HL-60 (cell line): Measurements from ENCODE around the gene AGL.

Experiments
- DNase-seq, 2 experiments: peaks; one replicate each; pipeline ENCODE4 v3.0.0-alpha.2; 2010 to 2020; ENCODE audit warnings: low read depth in 1 of 2, low spot score in 1 of 2
- H3K27ac ChIP-seq: fragments of 250-450 bp; sonication (Bioruptor Pico); replicated peaks from 2 replicates; pipeline ENCODE4 v1.5.1; 2020; ENCODE audit warnings: mild to moderate bottlenecking, moderate library complexity
- H3K27me3 ChIP-seq: fragments of 250-450 bp; sonication (Bioruptor Pico); 2 replicates; pipeline ENCODE4 v1.5.1; 2021; ENCODE audit warnings: mild to moderate bottlenecking, moderate library complexity; ENCODE audit not compliant: insufficient read depth, poor library complexity, severe bottlenecking
- H3K4me3 ChIP-seq: replicated peaks from 2 replicates; pipeline ENCODE4 v1.5.1; 2011; ENCODE audit warnings: mild to moderate bottlenecking, control low read depth, low read length; ENCODE audit not compliant: insufficient read depth
- GABPA ChIP-seq: IDR thresholded peaks from 2 replicates; pipeline ENCODE4 v1.6.1; 2012; ENCODE audit warnings: low read depth
- POLR2AphosphoS5 ChIP-seq: IDR thresholded peaks from 2 replicates; pipeline ENCODE4 v1.6.1; 2012; ENCODE audit warnings: low read depth
- SPI1 ChIP-seq: IDR thresholded peaks from 2 replicates; pipeline ENCODE4 v1.6.1; 2012; ENCODE audit warnings: low read depth, mild to moderate bottlenecking, borderline replicate concordance
- TF ChIP-seq, protein P1 (sequence below): IDR thresholded peaks from 2 replicates; pipeline ENCODE4 v1.6.1; 2012; ENCODE audit warnings: low read depth; ENCODE audit not compliant: insufficient replicate concordance
- TF ChIP-seq, protein P2 (sequence below): IDR thresholded peaks from one replicate; pipeline ENCODE4 v1.5.1; 2011; ENCODE audit warnings: low read length, control low read depth, inconsistent platforms; ENCODE audit not compliant: insufficient read depth

The AGL gene

DNA sequence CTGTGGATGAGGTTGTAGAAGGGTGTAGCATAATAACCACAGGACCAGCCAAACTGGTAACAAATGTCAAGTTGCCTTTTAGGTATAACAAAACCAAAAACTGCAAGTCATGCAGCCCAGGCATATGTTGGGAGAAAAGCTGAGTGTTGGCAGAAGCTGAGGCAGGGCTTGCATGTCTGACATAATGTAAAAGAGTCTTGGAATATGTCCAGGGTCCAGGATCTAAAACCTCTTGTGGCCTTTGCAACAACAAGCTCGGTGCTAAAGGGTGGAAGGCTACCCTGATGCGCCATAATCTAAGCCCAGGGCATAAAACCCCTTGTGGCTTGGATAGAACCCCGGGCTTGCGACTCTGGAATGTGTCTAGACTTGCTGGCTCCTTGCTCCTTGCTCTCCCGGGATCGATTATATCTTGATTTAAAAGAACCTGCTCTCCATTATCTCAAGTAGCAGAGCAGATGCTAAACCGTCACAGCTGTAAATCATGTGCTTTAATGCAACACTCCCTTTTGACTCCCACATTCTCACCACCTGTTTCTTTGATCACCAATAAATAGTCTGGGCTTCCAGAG, 93.1 kb downstream of the AGL start:
- DNase-seq: no peak

DNA sequence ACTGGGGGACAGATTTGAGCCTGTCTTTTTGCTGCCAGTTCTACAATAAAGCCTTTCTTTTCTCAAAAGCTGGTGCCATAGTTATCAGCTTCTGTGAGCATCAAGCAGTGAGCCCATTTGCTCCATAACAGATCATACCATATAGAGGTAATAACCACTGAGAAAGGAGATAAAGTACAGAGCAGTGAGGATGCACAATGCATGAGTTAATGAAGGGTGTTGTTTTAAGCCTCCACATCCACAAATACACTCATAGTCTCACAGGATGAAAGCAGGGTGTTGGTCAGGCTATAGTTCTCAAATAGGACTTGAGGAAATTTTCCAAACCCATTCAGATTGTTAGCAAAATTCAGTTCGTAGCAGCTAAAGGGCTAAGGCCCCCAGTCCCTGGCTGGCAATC, 94.0 kb downstream of the AGL start:
- DNase-seq: no peak
- TF ChIP-seq, protein P1, sequence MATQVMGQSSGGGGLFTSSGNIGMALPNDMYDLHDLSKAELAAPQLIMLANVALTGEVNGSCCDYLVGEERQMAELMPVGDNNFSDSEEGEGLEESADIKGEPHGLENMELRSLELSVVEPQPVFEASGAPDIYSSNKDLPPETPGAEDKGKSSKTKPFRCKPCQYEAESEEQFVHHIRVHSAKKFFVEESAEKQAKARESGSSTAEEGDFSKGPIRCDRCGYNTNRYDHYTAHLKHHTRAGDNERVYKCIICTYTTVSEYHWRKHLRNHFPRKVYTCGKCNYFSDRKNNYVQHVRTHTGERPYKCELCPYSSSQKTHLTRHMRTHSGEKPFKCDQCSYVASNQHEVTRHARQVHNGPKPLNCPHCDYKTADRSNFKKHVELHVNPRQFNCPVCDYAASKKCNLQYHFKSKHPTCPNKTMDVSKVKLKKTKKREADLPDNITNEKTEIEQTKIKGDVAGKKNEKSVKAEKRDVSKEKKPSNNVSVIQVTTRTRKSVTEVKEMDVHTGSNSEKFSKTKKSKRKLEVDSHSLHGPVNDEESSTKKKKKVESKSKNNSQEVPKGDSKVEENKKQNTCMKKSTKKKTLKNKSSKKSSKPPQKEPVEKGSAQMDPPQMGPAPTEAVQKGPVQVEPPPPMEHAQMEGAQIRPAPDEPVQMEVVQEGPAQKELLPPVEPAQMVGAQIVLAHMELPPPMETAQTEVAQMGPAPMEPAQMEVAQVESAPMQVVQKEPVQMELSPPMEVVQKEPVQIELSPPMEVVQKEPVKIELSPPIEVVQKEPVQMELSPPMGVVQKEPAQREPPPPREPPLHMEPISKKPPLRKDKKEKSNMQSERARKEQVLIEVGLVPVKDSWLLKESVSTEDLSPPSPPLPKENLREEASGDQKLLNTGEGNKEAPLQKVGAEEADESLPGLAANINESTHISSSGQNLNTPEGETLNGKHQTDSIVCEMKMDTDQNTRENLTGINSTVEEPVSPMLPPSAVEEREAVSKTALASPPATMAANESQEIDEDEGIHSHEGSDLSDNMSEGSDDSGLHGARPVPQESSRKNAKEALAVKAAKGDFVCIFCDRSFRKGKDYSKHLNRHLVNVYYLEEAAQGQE: no peak
- no peak overlapping the region for H3K27ac ChIP-seq

More for the DNA sequence above, 93.1 kb downstream of the AGL start:
- Histone ChIP-seq H3K27ac (no peak overlapping the region), H3K27me3 (no peaks in the 10 kb centered on the region), H3K4me3 (no peak overlapping the region)
- TF ChIP-seq, protein P1: no peak
- no peak for TF ChIP-seq SPI1
- TF ChIP-seq, protein P2, sequence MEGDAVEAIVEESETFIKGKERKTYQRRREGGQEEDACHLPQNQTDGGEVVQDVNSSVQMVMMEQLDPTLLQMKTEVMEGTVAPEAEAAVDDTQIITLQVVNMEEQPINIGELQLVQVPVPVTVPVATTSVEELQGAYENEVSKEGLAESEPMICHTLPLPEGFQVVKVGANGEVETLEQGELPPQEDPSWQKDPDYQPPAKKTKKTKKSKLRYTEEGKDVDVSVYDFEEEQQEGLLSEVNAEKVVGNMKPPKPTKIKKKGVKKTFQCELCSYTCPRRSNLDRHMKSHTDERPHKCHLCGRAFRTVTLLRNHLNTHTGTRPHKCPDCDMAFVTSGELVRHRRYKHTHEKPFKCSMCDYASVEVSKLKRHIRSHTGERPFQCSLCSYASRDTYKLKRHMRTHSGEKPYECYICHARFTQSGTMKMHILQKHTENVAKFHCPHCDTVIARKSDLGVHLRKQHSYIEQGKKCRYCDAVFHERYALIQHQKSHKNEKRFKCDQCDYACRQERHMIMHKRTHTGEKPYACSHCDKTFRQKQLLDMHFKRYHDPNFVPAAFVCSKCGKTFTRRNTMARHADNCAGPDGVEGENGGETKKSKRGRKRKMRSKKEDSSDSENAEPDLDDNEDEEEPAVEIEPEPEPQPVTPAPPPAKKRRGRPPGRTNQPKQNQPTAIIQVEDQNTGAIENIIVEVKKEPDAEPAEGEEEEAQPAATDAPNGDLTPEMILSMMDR: no peak
- TF ChIP-seq GABPA: no peak
- no peak for TF ChIP-seq POLR2AphosphoS5

DNA sequence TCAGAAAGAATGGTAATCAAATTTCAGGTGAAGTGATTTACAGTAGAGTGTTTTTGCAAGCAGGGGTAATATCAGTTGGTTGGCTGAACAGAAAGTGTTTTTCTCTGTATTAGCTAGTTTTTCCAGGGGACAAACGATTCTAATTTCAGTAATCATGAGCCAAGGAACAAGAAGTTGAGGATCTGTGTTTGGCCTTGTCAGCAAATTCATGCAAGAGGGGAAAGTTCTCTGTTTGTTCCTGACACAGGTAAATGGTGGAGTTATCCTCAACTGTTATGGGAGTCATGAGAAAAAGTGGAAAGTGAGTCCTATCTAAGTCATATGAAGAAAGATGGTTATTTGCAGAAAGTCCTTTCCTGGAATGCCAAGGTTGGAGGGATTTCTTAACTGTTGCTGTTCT, 95.0 kb downstream of the AGL start:
- no peak for TF ChIP-seq SPI1
- TF ChIP-seq GABPA: no peak
- TF ChIP-seq, protein P1: no peak
- TF ChIP-seq POLR2AphosphoS5: no peak
- TF ChIP-seq, protein P2: no peak
- no peak overlapping the region for H3K27ac ChIP-seq
- H3K4me3 ChIP-seq: no peak overlapping the region
- H3K27me3 ChIP-seq: no peaks in the 10 kb centered on the region
- no peak for DNase-seq

More for the DNA sequence above, 94.0 kb downstream of the AGL start:
- Histone ChIP-seq H3K4me3 (no peak overlapping the region), H3K27me3 (no peaks in the 10 kb centered on the region)

DNA sequence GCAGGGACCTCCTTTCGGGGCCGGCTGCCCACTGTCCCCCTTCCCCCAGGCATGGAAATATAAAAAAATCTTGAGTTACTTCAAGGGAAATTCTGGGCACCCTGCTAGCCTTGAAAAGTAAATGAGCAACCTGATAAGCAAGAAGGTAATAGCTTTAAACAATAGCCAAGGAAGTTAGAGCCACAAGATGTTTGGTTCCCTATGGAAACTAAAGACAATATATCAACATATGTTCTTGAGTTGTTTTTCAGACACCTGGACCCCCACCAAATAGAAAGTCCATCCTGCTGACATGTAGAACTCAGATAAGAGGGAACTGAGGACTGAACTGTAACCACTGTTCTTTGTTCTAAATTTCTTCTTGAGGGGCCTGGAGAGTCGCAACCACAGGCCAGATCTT, 100.3 kb downstream of the AGL start:
- TF ChIP-seq, protein P2: no peak
- TF ChIP-seq POLR2AphosphoS5: no peak
- TF ChIP-seq SPI1: no peak
- TF ChIP-seq GABPA: no peak
- TF ChIP-seq, protein P1: no peak
- no peak overlapping the region for H3K27ac ChIP-seq
- DNase-seq: no peak

More for the DNA sequence above, 100.3 kb downstream of the AGL start:
- Histone ChIP-seq H3K27me3 (no peaks in the 10 kb centered on the region), H3K4me3 (no peak overlapping the region)
